Heart right ventricle (tissue), 16 donors: ENCODE results near the gene RAP1GAP. TPM values are rescaled to one million over a fixed set of nuclear protein-coding genes. Genes with fewer than 3 reads are reported as not detected.

Experiments used
- ATAC-seq, 8 donors: fragments of 200-7000 bp; cut with Tn5 transposase; one replicate each; pipeline ENCODE4 v1.9.1; 2020; ENCODE audit warnings: mild to moderate bottlenecking in 8 of 8, moderate library complexity in 8 of 8, moderate number of reproducible peaks in 1 of 8
- DNase-seq, 2 donors: peaks; one replicate each; pipeline ENCODE4 v3.0.0-alpha.2; 2020
- H3K27ac ChIP-seq, 10 donors: fragments of 200-600 bp; sonication (generic) in 2 of 10; one replicate each; pipeline versions ENCODE4 v1.5.0 to v1.8.0; 2020 to 2022; ENCODE audit warnings: mild to moderate bottlenecking in 3 of 10
- H3K27me3 ChIP-seq, 7 donors: fragments of 200-600 bp; one replicate each; pipeline ENCODE4 v1.8.0; 2021 to 2022; ENCODE audit warnings: mild to moderate bottlenecking in 2 of 7
- H3K36me3 ChIP-seq, 9 donors: fragments of 200-600 bp; sonication (generic) in 1 of 9; one replicate each; pipeline versions ENCODE4 v1.5.0 to v1.8.0; 2020 to 2022; ENCODE audit warnings: mild to moderate bottlenecking in 2 of 9
- H3K4me1 ChIP-seq, 9 donors: fragments of 200-600 bp; sonication (generic) in 1 of 9; one replicate each; pipeline versions ENCODE4 v1.5.0 to v1.8.0; 2020 to 2022; ENCODE audit warnings: mild to moderate bottlenecking in 4 of 9
- H3K4me3 ChIP-seq, 10 donors: fragments of 200-600 bp; sonication (generic) in 2 of 10; one replicate each; pipeline versions ENCODE4 v1.5.0 to v1.8.0; 2020 to 2022; ENCODE audit warnings: mild to moderate bottlenecking in 7 of 10, moderate library complexity in 2 of 10
- H3K9me3 ChIP-seq, 11 donors: fragments of 200-600 bp in 10 of 11; sonication (generic) in 2 of 11; one replicate each; pipeline versions ENCODE4 v1.5.0 to v1.8.0; 2013 to 2022; ENCODE audit warnings: mild to moderate bottlenecking in 2 of 11, control low read depth in 1 of 11, moderate library complexity in 1 of 11
- CTCF ChIP-seq, 9 donors: fragments of 200-600 bp; sonication (generic) in 2 of 9; IDR thresholded peaks; one replicate each; pipeline versions ENCODE4 v1.5.0 to v1.8.0; 2021 to 2022; ENCODE audit warnings: antibody characterized with exemption in 9 of 9, mild to moderate bottlenecking in 5 of 9, moderate library complexity in 1 of 9
- WGBS, 2 donors: extraction: QIAGEN DNeasy Blood & Tissue Kit; methylation state at CpG; one replicate each; pipeline ENCODE4 v1.1.7; 2013; ENCODE audit warnings: inconsistent platforms in 1 of 2; 5-methylcytosine and 5-hydroxymethylcytosine counted together
- intact Hi-C, 10 donors: fragments of 100-400 bp; cut with DNase I; formaldehyde crosslinking; loops; one replicate each; pipeline versions ENCODE4 v1.11.1 to v1.14.2; 2022
- polyA plus RNA-seq, 2 donors: library from polyadenylated mRNA; stranded (reverse); fragments of 200-250 nt; gene quantifications; one replicate each; pipeline ENCODE4 v1.2.3, GENCODE V29; 2013
- total RNA-seq, 10 donors: library from RNA; stranded (reverse); fragmentation: NEBNext Ultra II Directional in 3 of 10; extraction: Animal tissue kit (Norgen Biotek cat#: 25700) in 3 of 10; gene quantifications; one replicate each; pipeline versions ENCODE4 v1.2.1 to v1.2.4, GENCODE V29; 2021 to 2023
- donor health status: Arrhythmogenic right ventricular cardiomyopathy.
- donor health status: ischemic (EF 13 %, LVEDD 7.1; RV severe dilation, severe dysfunction).
- donor health status: healthy with polysubstance abuse.
- donor health status: DM: no; HTN: yes; CAD: no.
- donor health status: DM: no; HTN: no; CAD: no.
- donor health status: ischemic (EF 25% LVEDD 6.9; RV normal size, moderate dysfunction).
- donor health status: ischemic (EF 25% LVEDD 5.7; RV mildly dilated, moderate dysfunction).
- donor health status: healthy.
- donor health status: DM: yes; HTN: yes; CAD: no.
- donor health status: Ischemic cardiomyopathy.
- donor health status: ischemic (EF 35%, LVEDD 5.7; RV mildly dilated, moderate dysfunction).
- donor health status: nonischemic (EF 11% LVEDD 7.7; RV severe dilation, severe dysfunction).
- donor health status: DM: yes; HTN: yes; CAD: no.
- donor health status: PGD.
- donor health status: ischemic (EF 29% LVEDD 5.4; RV normal size, mild dysfunction).
- donor health status: nonischemic (EF 23%, LVEDD 6.1; RV moderate dilation, normal function).

The RAP1GAP gene
- total and polyA plus RNA-seq, 12 donors = 0.42 to 5.9 (median 4.0) TPM

GRCh38 chr1:21624571-21625389 lies 44.4 kb downstream of the RAP1GAP start:
- ATAC-seq (no peak), DNase-seq (no peak)
- peaks cover 0 to 54% (median 41%) of the 10 kb centered on the region in 7 donors for H3K27me3 ChIP-seq
- peaks cover 0 to 16% (median 4%) of the 10 kb centered on the region in 9 donors for H3K4me1 ChIP-seq
- H3K4me3 ChIP-seq = no peak overlapping the region
- H3K27ac ChIP-seq = no peak overlapping the region
- intact Hi-C loops = no loop called here
- H3K36me3 ChIP-seq = no peaks in the 10 kb centered on the region
- H3K9me3 ChIP-seq = no peaks in the 10 kb centered on the region
- 63 to 64% methylated on average over 11 of the region's 11 CpGs for WGBS, 2 donors
- TF ChIP-seq CTCF (IDR thresholded peaks at IDR 0.05) = no peak

- H3K9me3 ChIP-seq = no peaks in the 10 kb centered on the region
- H3K4me1 ChIP-seq = peaks cover 0 to 25% (median 7%) of the 10 kb centered on the region in 9 donors
- H3K27me3 ChIP-seq = peaks cover 0 to 48% (median 36%) of the 10 kb centered on the region in 7 donors
- no peak overlapping the region for H3K27ac ChIP-seq
- 85 to 89% methylated on average over 10 of the region's 10 CpGs for WGBS, 2 donors
- no peak for ATAC-seq
- H3K4me3 ChIP-seq = no peak overlapping the region
- intact Hi-C loops = no loop called here
- no peaks in the 10 kb centered on the region for H3K36me3 ChIP-seq
- TF ChIP-seq CTCF (IDR thresholded peaks at IDR 0.05) = no peak
- no peak for DNase-seq
These were observed 45.7 kb downstream of the RAP1GAP start for GRCh38 chr1:21623410-21623961.

DNA sequence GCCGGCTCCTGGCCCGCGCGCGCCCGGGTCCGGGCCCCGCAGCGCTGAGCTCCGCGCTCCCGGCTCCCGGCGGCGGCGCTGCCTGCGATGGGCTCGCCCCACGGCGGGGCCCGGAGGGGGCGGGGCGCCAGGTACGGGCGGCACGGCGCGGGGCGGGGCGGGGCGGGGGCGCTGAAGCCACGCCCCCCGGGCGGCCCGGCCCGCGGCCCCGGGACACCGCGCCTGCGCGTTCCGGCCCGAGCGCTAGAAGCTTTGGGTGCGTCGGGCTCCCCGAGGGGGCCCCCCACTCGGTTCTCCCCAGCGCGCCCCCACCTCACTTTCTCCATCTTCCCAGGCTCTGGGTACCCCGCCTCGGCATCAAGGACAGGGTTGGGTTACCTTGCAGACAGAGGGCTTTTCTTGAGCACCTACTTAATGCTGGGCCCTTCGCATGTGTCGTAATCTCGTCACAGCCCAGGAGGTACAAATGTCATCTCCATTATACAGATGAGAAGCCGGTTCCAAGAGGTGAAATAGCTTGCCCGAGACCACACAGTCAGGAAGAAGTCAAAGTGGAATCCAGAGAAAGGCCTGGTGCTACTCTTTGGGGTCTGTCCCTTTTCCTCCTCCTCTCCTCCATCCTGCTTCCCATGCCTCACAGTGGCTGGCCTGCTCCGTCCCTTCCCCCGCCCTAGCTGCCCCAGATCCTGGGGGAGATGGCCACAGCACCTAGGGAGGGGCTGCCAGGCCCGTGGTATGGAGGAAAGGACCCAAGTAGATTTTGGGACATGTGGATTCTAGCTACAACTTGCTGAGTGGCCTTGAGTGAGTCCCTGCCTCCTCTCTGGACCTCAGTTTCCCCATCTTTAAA lies 46.5 kb downstream of the RAP1GAP start:
- Histone ChIP-seq H3K27ac (no peak overlapping the region), H3K27me3 (peaks cover 0 to 48% (median 38%) of the 10 kb centered on the region in 7 donors), H3K36me3 (no peaks in the 10 kb centered on the region), H3K4me3 (peak overlapping the region in 5 of 10 donors; percentile 15 to 26 (median 18)), H3K9me3 (no peaks in the 10 kb centered on the region), H3K4me1 (peaks cover 0 to 25% (median 7%) of the 10 kb centered on the region in 9 donors)
- no peak for TF ChIP-seq CTCF (IDR thresholded peaks at IDR 0.05)
- peak in 1 of 2 donors; percentile 39 for DNase-seq
- intact Hi-C loops = no loop called here
- 12 to 14% methylated on average over 43 to 62 of the region's 62 CpGs for WGBS, 2 donors
- ATAC-seq = peak in 3 of 8 donors; percentile 25 to 55 (median 43)
